ENCODE measurements around the gene KL. TPM values are rescaled to one million over a fixed set of nuclear protein-coding genes. Genes with fewer than 3 reads are reported as not detected.

Gene KL
- total RNA-seq, 4 donors from 2014 or later: 1.3 to 1.6 (median 1.4) TPM

GRCh38 chr13:33007950-33008349 is 8.3 kb upstream of the KL start:
- ATAC-seq (no peak), DNase-seq (no peak)
- H3K4me3 ChIP-seq: no peak overlapping the region
- TF ChIP-seq, protein P1, sequence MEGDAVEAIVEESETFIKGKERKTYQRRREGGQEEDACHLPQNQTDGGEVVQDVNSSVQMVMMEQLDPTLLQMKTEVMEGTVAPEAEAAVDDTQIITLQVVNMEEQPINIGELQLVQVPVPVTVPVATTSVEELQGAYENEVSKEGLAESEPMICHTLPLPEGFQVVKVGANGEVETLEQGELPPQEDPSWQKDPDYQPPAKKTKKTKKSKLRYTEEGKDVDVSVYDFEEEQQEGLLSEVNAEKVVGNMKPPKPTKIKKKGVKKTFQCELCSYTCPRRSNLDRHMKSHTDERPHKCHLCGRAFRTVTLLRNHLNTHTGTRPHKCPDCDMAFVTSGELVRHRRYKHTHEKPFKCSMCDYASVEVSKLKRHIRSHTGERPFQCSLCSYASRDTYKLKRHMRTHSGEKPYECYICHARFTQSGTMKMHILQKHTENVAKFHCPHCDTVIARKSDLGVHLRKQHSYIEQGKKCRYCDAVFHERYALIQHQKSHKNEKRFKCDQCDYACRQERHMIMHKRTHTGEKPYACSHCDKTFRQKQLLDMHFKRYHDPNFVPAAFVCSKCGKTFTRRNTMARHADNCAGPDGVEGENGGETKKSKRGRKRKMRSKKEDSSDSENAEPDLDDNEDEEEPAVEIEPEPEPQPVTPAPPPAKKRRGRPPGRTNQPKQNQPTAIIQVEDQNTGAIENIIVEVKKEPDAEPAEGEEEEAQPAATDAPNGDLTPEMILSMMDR (IDR thresholded peaks at IDR 0.05 in 4 of 5, conservative IDR thresholded peaks at IDR 0.05 in 1 of 5): no peak
- no peak for TF ChIP-seq POLR2A (IDR thresholded peaks at IDR 0.05)
- no peak overlapping the region for H3K27ac ChIP-seq
- in situ Hi-C loops (cut with MboI; ENCODE audit: low sequenced_read_pairs in 4 of 4): loop anchor here in 1 of 4 donors (25.0 kb wide), 1 partner anchor 421 kb away; the partner anchor contains the start of gene PDS5B
- peaks cover 3 to 18% of the 10 kb centered on the region in 2 donors for H3K4me1 ChIP-seq
- no peaks in the 10 kb centered on the region for H3K36me3 ChIP-seq
- H3K9me3 ChIP-seq: peaks cover 0 to 3% (median 0%) of the 10 kb centered on the region in 3 donors
- intact Hi-C loops (cut with DNase I; ENCODE audit: low total_unique reads): no loop called here
- no peaks in the 10 kb centered on the region for H3K27me3 ChIP-seq

- no peak for TF ChIP-seq POLR2A (IDR thresholded peaks at IDR 0.05)
- TF ChIP-seq, protein P1 (IDR thresholded peaks at IDR 0.05 in 4 of 5, conservative IDR thresholded peaks at IDR 0.05 in 1 of 5): no peak
- in situ Hi-C loops (cut with MboI; ENCODE audit: low sequenced_read_pairs in 4 of 4): loop anchor here in 1 of 4 donors (25.0 kb wide), 1 partner anchor 422 kb away; the partner anchor contains the start of gene PDS5B
These were observed 7.1 kb upstream of the KL start for GRCh38 chr13:33008946-33009722.

DNA sequence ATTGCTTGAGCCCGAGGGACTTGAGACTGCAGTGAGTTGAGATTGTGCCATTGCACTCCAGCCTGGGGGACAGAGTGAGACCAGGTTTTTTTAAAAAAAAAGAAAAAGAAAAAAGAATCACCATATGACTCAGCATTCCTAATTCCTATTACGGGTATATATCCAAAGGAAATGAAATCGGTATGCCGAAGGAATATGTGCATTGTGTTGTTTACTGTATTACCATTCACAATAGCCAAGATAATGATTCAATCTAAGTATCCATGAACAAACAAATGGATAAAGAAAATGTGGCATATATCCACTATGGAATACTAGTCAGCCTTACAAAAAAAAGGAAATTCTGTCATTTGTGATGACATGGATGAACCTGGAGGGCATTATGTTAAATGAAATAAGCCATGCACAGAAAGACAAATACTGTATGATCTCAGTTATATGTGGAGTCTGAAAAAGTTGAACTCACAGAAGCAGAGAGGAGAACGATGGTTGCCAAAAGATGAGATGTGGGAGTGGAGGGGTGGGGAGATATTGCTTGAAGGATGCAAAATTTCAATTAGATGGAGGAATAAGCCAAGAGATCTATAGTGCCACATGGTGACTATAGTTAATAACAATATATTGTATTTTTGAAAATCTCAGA is 4.3 kb upstream of the KL start:
- no peak overlapping the region for H3K27ac ChIP-seq
- H3K9me3 ChIP-seq: peaks cover 0 to 3% (median 0%) of the 10 kb centered on the region in 3 donors
- no peaks in the 10 kb centered on the region for H3K4me1 ChIP-seq
- TF ChIP-seq POLR2A (IDR thresholded peaks at IDR 0.05): no peak
- TF ChIP-seq, protein P1 (IDR thresholded peaks at IDR 0.05 in 4 of 5, conservative IDR thresholded peaks at IDR 0.05 in 1 of 5): no peak
- peaks cover 7 to 15% (median 11%) of the 10 kb centered on the region in 3 donors for H3K27me3 ChIP-seq
- in situ Hi-C loops (cut with MboI; ENCODE audit: low sequenced_read_pairs in 4 of 4): loop anchor here in 1 of 4 donors (25.0 kb wide), 1 partner anchor 425 kb away; the partner anchor contains the start of gene PDS5B
- H3K36me3 ChIP-seq: no peaks in the 10 kb centered on the region
- intact Hi-C loops (cut with DNase I; ENCODE audit: low total_unique reads): no loop called here
- no peak for ATAC-seq
- no peak for DNase-seq
- H3K4me3 ChIP-seq: no peak overlapping the region

More at GRCh38 chr13:33008946-33009722, 7.1 kb upstream of the KL start:
- no peaks in the 10 kb centered on the region for H3K36me3 ChIP-seq
- ATAC-seq (no peak), DNase-seq (no peak)
- H3K4me3 ChIP-seq: no peak overlapping the region
- H3K4me1 ChIP-seq: peaks cover 3 to 12% of the 10 kb centered on the region in 2 donors
- H3K27me3 ChIP-seq: no peaks in the 10 kb centered on the region
- no peak overlapping the region for H3K27ac ChIP-seq
- peaks cover 0 to 3% (median 0%) of the 10 kb centered on the region in 3 donors for H3K9me3 ChIP-seq
- intact Hi-C loops (cut with DNase I; ENCODE audit: low total_unique reads): no loop called here

DNA sequence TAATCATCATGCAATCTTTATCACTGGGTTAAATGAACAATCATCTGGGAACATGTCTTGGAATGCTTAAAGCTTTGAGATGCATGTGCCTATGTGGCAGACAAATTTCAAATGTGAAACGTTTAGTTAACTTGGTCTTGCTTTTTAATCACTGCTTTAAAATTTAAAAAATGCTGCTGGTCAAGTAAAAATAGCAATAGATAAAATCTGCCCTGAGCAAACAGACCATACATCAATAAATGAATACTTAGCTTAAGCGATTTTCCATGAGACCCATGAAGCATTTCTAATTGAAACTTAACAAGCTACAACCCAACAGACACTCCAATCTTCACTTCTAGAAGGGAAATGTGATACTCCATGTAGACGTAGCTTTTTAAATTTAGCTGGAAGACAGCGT is 1.9 kb upstream of the KL start:
- in situ Hi-C loops (cut with MboI; ENCODE audit: low sequenced_read_pairs in 4 of 4) (loop anchor here in 1 of 4 donors (25.0 kb wide), 1 partner anchor 427 kb away; the partner anchor contains the start of gene PDS5B), intact Hi-C loops (cut with DNase I; ENCODE audit: low total_unique reads) (no loop called here)
- Histone ChIP-seq H3K27ac (peak overlapping the region; percentile 61 to 83 (median 75)), H3K4me1 (no peaks in the 10 kb centered on the region), H3K9me3 (no peaks in the 10 kb centered on the region), H3K36me3 (no peaks in the 10 kb centered on the region), H3K4me3 (no peak overlapping the region), H3K27me3 (peaks cover 10 to 19% (median 12%) of the 10 kb centered on the region in 3 donors)
- DNase-seq (no peak), ATAC-seq (no peak)
- TF ChIP-seq POLR2A (IDR thresholded peaks at IDR 0.05): no peak
- TF ChIP-seq, protein P1 (IDR thresholded peaks at IDR 0.05 in 4 of 5, conservative IDR thresholded peaks at IDR 0.05 in 1 of 5): no peak

Data from gastrocnemius medialis (tissue), 4 donors.